G401 (cell line): Measurements from ENCODE around the gene PAX2. TPM values are rescaled to one million over a fixed set of nuclear protein-coding genes. Genes with fewer than 3 reads are reported as not detected.

ENCODE experiments used
- DNase-seq: peaks from one replicate; pipeline ENCODE4 v3.0.0-alpha.2; 2015; ENCODE audit warnings: low spot score
- in situ Hi-C: cut with HindIII; loops from 2 replicates; pipeline ENCODE4 v1.10.0; 2016; ENCODE audit warnings: low sequenced_read_pairs, mixed read lengths
- total RNA-seq: library from RNA; depleted of rRNA; stranded (reverse); fragments of >200 nt; shearing (Covaris generic); gene quantifications from 2 replicates; pipeline ENCODE4 v1.2.3, GENCODE V29; 2014

The PAX2 gene
- total RNA-seq, 1 experiment from 2014 or later: 0.20 TPM

DNA sequence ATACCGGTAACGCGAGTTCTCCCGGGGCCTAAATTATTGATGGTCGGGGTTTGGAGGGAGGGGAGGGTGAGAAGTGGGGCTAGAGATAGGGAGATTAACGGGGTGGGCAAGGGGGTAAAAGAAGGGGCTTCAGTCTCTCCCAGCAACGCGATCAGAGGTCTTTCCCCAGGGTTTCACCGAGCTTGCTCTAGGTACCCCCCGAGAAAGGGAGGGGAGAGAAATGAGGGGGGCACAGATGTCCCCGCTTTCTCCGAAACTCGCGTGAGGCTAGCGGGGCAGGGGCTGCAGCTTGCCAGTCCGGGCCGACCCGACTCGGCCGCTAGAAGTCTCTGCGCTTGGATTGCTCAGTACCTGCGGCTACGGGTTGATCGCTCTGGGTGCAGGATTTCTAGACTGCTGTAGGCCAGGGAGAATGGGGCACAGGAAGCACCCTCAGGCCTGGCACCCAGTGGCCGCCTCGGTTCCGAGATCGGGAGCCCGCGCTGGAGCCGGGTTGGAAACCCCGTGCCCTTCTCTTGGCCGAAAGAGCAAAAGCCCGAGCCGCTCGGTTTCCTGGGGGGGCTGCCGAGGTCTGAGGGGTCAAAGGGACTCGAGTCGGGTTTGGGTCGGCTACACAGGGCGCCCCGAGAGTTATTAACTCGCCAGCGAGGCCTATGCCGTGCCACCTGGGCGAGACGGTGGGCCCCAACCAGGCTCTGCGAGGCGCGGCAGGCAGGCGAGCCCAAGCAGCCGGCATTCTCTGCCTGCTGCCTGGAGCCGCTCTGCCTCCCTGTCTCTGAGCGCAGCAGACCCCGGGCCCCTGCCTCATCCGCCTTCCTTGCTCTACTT is 3.1 kb downstream of the PAX2 start:
- DNase-seq: no peak
- in situ Hi-C loops: no loop called here

GRCh38 chr10:100749059-100749308 is 3.6 kb downstream of the PAX2 start:
- no peak for DNase-seq
- in situ Hi-C loops: no loop called here

DNA sequence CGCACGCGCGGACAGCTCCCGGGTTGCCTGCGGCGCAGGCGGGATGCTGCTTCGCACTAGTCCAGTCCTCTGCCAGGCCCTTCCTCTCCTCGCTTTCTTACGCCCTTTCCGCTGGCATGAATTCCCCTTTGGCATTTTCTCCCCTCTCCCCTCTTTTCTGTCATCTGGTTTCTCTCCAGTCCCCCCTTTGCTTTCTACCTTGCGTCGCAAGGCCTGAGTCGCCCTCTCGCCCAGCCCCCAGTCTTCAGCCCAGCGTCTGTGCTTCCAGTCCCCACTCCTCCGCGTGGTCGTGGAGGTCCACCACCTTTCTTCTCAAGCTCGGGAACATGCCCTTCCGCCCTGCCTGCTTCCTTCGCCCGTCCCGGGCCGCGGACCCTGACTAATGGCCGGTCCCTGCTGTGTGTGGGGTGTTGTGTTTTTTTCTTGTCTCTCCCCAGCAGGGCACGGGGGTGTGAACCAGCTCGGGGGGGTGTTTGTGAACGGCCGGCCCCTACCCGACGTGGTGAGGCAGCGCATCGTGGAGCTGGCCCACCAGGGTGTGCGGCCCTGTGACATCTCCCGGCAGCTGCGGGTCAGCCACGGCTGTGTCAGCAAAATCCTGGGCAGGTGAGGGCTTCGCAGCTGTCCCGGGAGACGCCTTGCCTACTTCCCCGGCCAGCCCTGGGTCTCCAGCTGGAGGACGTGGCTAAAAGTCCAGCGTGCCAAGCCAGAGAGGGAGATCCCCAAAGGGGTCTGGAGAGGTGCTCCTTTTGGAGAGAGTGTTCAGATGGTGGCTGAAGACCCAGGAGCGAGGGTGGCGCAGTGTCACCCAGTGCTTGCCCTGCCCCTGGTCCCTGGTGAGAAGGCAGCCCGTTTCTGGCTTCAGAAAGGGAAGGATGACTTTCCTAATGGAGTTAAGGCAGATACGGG is 4.2 kb downstream of the PAX2 start:
- in situ Hi-C loops: no loop called here
- DNase-seq: no peak

GRCh38 chr10:100750291-100751210 is 5.2 kb downstream of the PAX2 start:
- DNase-seq: no peak
- in situ Hi-C loops: no loop called here

- in situ Hi-C loops: no loop called here
- DNase-seq: no peak
Observed at GRCh38 chr10:100751211-100751933, 6.0 kb downstream of the PAX2 start.

DNA sequence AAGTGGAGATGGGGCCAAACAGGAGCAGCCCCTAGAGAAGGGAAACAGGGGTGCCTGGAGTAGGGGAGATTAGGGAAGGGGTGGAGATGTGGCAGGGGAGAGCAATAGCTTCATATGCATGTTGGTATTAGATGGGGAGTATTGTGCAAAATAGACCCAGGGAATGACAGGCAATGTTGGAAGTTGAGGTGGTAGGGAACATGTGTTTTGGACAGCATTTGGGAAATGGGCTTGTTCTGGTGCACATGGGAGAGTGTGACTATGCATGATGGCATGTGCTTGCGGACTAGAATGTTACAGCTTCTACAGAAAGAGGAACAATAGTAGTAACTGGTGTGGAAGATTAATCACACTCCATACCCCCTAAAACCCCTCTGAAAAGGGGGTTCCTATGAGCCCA is 10.4 kb downstream of the PAX2 start:
- in situ Hi-C loops: no loop called here
- no peak for DNase-seq

DNA sequence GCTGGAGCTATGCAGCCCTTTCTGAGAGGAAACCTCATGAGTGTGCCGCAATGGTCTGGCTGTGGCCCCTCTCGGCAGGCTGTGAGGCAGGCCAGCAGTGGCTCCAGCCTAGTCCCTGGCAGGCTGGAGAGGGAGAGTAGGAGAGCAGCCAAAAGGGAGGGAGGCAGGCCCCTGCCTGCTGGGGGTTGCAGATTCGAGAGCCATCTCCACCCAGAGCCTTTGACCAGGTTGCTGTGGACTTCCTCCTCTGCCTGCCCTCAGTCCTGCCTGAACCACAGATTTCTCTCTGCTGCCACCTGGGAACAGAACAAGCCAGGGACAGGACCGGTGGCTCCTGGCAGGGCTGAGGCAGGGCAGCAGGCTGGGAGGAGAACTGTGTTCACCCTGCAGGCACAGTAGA is 13.9 kb downstream of the PAX2 start:
- no peak for DNase-seq
- in situ Hi-C loops: no loop called here

DNA sequence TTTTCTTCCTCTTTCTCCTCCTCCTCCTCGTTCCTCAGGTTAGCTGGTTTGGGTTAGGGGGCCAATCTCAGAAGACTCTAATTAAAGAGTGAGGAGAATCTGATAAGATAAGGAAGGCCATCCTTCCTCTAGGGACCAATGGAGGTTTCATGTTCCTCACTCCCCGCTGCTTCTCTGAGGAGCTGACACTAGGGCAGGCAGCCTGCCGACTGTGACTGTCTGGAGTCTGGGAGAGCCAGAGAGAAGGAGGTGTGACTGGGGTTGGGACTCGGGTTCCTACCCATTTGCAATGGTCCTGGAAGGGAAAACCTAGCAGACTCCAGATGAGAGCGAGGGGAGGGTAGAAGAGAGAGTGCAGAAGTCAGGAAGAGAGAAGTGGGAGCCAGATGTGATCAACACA is 15.3 kb downstream of the PAX2 start:
- DNase-seq: no peak
- in situ Hi-C loops: loop anchor here (5.0 kb wide), 1 partner anchor 57 kb away; no protein-coding TSS in a partner anchor

GRCh38 chr10:100761191-100761590 is 15.8 kb downstream of the PAX2 start:
- DNase-seq: no peak
- in situ Hi-C loops: loop anchor here (5.0 kb wide), 1 partner anchor 56 kb away; no protein-coding TSS in a partner anchor

- no peak for DNase-seq
- in situ Hi-C loops: loop anchor here (5.0 kb wide), 1 partner anchor 54 kb away; no protein-coding TSS in a partner anchor
Observed at GRCh38 chr10:100763043-100763747, 17.8 kb downstream of the PAX2 start.

GRCh38 chr10:100766693-100767421 is 21.5 kb downstream of the PAX2 start:
- no peak for DNase-seq
- in situ Hi-C loops: no loop called here

GRCh38 chr10:100767422-100767775 is 22.0 kb downstream of the PAX2 start:
- no peak for DNase-seq
- in situ Hi-C loops: no loop called here

GRCh38 chr10:100769481-100769880 is 24.1 kb downstream of the PAX2 start:
- in situ Hi-C loops: no loop called here
- no peak for DNase-seq

- in situ Hi-C loops: no loop called here
- DNase-seq: no peak
Observed at GRCh38 chr10:100773646-100774045, 28.3 kb downstream of the PAX2 start.

DNA sequence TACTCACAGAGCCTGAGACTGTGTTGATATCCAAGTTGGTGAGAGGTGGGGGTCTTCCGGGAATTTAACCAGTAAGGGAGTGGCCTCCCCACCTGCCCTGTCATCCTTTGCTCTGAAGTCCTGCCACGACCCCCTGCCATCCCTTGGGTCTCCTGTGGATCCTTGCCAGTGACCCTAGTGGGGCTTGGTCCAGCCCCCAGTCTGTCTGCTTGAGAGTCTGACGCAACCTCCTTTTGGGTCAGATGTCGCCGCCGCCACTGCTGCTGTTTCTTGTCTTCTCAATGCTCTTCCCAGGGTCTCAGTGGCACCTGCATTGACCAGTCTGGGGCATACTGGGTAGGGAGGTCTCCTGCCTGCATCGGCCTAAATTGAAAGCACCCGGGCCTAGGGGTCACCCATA is 28.8 kb downstream of the PAX2 start:
- in situ Hi-C loops: no loop called here
- DNase-seq: no peak

DNA sequence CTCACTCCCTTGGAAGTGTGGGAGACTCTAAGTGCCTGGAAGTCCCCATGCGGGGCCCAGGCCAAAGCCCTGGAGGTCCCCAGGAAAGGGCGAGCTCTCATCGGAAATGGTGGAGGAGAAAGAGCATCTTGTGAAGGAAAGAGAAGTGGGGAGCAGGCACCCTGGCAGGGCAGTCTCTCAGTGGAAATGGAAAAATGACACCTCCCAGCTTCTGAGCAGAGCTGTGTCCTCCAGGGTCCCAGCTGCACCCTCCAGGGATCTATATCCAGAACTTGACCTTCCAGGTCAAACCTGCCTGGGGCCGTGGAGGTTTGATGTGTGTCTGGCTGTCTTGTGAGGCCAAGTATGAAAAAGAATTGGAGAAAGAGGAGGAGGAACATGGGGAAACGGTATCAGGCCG is 29.5 kb downstream of the PAX2 start:
- DNase-seq: no peak
- in situ Hi-C loops: no loop called here

- no peak for DNase-seq
- in situ Hi-C loops: no loop called here
Observed at GRCh38 chr10:100775386-100775785, 30.0 kb downstream of the PAX2 start.

GRCh38 chr10:100775871-100776270 is 30.5 kb downstream of the PAX2 start:
- in situ Hi-C loops: no loop called here
- no peak for DNase-seq
